NCI-H1694 treated with DMSO at 0.1 percent for 48 hours (cell line): Measurements from ENCODE around the gene GOSR2.

Experiments
- DNase-seq: peaks from one replicate; lab custom pipeline; 2025; lab: John Stamatoyannopoulos, UW

GOSR2 gene

GRCh38 chr17:46991617-46992016 lies 68.7 kb downstream of the GOSR2 start:
- DNase-seq = peak; percentile 72
